Stimulated activated CD4-positive, alpha-beta T cell treated with anti-CD3 and anti-CD28 coated beads, Interleukin-15, amount 100 ng/mL, for 48 hours (primary cell): ENCODE measurements around the gene CDK2.

ENCODE experiments used
- DNase-seq, 2 donors: peaks; one replicate each; pipeline ENCODE4 v3.0.0-alpha.2; 2020; ENCODE audit warnings: low read depth in 2 of 2

CDK2 gene

DNA sequence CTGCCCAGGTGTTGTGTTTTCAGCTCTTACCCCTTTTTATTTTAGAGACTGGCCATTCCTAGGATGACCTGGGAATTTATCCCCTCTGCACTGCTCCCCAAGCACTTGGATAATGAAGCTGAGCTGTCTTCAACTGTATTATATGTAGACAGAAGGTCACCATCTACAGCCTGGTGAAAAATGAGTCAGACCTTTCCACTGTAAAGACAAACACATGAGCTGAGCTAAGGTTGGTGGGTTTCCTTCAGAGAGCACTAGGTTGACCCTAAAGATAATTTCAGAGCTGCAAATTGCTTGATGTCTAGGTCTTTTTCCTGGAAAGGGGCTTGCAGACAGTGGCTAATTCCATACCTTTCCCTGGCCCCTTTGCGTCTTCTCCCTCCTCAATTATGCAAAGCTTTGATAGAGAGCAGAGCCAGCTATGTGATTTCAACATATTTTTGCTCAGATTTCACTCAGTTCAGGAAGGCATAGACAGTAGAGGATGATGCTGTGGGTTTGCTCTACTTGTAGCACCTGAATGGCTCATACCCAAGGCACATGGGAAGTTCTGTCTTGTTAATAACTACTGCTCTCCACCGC, 45.0 kb downstream of the CDK2 start:
- DNase-seq = no peak

DNA sequence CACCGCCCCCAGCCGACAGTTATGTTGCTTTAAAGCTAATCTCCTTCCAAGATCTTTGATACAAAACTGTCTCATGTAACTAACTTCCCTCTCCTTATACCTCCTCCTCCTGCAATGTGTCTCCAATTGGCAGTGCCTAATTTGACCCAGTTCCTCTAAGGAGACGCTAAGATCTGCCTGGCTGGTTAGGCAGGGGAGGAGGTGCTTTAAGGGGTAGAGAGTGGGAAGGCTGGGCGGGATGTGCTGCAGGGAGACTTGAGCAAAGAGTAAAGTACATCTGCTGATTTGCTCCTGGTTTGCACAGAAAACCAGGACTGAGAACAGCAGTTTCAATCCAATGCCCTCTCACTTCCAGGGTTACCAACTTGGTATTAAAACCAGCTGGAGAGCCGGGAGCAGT, 46.9 kb downstream of the CDK2 start:
- no peak for DNase-seq

DNA sequence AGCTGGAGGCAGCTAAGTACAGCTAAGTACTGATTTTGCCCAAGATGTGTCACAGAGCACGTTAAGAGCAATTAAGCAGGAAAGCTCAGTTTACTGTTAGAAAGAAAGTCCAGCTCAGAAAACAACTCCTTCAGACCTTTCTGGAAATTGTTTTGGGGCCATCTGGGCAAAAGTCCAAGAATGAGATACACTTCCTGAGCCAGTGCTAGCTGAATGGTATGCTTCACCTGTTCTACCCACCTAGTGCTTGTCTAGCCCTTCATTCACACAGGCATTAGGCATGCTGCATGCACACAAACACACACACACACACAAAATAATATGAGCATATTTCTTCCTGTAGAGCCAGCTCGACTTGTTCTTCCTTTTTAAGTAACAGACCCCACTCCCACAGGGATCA, 47.6 kb downstream of the CDK2 start:
- DNase-seq = no peak

DNA sequence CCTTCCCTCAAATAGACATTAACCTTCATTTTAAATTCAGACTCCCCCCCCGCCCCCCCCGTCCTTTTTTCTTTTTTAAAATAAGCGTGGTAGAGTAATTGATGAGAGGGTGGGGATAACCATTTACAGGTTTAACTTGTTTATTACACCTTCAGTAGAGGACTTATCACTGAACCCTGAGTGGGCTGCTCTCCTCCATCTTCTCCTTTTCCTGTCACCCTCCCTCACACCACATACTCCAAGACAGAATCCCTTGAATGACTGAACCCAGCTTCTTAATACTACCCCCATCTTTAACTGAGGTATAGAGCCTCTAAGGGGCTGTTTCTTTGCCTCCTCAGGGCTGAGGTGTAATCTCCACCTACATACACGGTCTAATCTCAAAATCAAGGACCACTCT, 50.6 kb downstream of the CDK2 start:
- DNase-seq = no peak

DNA sequence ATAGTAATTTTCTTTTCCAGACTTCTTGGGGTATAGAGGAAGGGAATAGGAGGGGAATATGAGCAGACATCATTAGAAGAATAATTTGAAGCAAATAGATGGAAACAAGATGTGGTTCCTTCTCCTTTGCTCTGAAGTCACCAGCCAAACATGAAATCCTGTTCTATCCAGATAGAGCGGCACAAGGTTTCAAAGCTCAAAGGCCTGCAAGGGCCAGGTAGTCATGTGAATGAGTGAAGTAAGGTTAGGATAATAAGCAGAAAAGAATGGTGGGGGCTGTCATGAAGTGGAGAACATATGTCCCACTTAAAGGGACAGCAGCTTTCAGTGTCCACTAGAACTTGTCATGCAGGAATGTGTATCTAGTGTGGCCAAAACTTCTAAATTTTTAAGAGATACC, 51.7 kb downstream of the CDK2 start:
- no peak for DNase-seq

DNA sequence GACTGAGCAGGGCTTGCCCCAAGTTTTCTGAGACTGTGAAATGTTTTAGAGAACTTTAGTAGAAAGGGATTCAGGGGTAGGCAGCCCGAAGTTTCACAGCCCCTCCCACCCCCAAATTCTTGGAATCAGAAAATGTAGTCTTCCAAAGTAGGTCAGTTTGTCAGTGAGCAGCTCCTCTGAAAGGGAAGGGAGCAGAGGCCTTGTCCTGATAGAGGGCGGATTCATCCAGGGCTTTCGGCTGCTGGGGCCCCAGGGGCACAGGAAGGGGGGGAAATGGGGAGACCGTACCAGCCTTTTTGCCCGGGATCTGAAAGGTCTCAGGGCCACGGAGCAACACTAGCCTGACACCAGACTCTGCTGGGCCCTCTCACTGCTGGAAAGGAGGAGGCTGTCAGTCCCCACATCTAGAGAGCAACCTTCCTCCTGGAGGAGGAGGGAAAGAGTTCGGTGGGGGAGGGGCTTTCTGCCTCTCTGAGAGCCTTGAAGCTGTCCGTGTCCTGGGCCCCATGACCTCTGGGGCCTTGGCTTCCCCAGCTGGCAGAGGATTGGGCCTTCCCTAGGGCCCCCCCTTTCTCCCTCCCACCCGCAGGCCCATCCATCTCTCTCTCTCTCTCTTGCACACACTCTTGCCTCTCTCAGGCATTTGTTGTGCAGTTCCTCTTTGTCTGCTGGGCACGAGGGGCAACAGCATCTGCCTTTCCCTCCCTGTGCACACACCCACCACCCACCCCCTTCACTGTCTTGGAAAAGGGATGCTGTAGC, 54.0 kb downstream of the CDK2 start, which contains the start of gene IKZF4:
IKZF4 (plus strand) TSS at position 621 of the 762 bp plus-strand sequence. CDS start 451 bp downstream, outside the sequence.
- DNase-seq = no peak

DNA sequence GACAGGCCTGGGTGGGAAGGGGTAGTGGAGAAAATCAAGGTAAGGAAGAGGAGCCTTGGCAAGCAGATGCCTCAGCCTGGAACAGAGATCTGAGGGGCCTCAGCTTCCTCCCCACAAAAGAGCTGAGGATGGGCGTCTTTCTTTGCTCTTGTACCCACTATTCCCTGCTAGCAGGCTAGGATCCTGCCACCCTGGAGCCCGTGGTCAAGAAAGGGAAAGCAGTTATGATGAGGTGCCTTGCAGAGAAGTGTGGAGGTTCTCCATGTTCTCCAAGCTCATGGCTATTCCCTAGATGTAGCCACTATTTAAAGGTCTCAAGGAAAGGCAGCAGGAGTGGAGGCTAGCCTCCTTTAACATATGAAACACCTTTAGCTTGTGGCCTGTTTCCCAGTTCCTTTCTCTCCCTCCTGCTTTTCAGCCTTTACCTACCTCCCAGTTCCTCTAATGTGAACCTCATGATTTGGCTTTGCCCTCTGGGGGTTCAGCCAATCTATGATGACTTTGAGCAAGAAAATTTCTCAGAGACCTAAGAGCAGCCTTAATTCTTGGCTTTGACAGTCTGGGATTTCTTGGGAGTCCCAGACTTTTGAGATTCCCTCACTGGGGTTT, 55.4 kb downstream of the CDK2 start:
- no peak for DNase-seq
